Measurements from ENCODE around the gene GPD2. TPM values are rescaled to one million over a fixed set of nuclear protein-coding genes. Genes with fewer than 3 reads are reported as not detected.

GPD2 gene
- total RNA-seq, 1 donor from 2014 or later: 19.1 TPM

DNA sequence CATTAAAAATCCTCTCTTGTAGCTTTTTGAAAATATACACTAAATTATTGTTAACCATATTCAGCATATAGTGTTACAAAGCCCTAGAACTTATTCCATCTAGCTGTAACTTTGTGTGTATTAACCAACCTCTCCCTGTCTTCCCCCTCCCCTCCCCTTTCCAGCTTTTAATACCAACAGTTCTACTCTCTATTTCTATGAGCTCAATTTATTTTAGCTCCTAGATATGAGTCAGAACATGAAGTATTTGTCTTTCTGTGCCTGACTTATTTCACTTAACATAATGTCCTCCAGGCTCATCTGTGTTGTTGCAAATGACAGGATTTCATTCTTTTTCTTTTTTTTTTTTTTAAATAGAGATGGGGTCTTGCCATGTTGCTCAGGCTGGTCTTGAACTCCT is 45.1 kb downstream of the GPD2 start:
- Histone ChIP-seq H3K36me3 (ENCODE audit: control insufficient read depth, insufficient read depth, low read length) (no peaks in the 10 kb centered on the region), H3K4me3 (ENCODE audit: low read depth, low read length) (no peak overlapping the region), H3K27me3 (ENCODE audit: control insufficient read depth, insufficient read depth, low read length) (no peaks in the 10 kb centered on the region)
- TF ChIP-seq, protein P1, sequence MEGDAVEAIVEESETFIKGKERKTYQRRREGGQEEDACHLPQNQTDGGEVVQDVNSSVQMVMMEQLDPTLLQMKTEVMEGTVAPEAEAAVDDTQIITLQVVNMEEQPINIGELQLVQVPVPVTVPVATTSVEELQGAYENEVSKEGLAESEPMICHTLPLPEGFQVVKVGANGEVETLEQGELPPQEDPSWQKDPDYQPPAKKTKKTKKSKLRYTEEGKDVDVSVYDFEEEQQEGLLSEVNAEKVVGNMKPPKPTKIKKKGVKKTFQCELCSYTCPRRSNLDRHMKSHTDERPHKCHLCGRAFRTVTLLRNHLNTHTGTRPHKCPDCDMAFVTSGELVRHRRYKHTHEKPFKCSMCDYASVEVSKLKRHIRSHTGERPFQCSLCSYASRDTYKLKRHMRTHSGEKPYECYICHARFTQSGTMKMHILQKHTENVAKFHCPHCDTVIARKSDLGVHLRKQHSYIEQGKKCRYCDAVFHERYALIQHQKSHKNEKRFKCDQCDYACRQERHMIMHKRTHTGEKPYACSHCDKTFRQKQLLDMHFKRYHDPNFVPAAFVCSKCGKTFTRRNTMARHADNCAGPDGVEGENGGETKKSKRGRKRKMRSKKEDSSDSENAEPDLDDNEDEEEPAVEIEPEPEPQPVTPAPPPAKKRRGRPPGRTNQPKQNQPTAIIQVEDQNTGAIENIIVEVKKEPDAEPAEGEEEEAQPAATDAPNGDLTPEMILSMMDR (IDR thresholded peaks at IDR 0.05; ENCODE audit: insufficient read depth, low read length, poor library complexity, severe bottlenecking): no peak
- DNase-seq (ENCODE audit: low read depth): no peak

DNA sequence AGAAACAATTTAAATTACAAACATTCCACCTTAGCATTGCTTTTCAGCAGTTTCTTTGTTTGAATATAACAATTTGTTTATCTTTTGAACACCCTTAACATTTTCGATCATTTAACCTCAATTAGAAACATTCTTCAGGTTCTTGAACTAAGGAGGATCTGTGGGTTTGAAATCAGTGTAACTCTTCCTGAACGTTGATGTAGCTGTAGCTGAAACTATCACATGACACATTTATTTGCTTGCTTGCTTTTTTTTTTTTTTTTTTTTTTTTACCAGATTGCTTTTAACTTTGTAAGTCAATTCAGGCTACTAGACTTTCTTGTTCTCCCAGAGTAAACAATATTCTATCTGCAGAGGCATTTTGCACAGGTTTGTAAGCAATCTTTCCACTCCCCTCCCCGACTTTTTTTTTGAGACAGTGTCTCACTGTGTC is 47.6 kb downstream of the GPD2 start:
- Histone ChIP-seq H3K27me3 (ENCODE audit: control insufficient read depth, insufficient read depth, low read length) (no peaks in the 10 kb centered on the region), H3K36me3 (ENCODE audit: control insufficient read depth, insufficient read depth, low read length) (no peaks in the 10 kb centered on the region), H3K4me3 (ENCODE audit: low read depth, low read length) (no peak overlapping the region)
- DNase-seq (ENCODE audit: low read depth): no peak
- TF ChIP-seq, protein P1 (IDR thresholded peaks at IDR 0.05; ENCODE audit: insufficient read depth, low read length, poor library complexity, severe bottlenecking): no peak

DNA sequence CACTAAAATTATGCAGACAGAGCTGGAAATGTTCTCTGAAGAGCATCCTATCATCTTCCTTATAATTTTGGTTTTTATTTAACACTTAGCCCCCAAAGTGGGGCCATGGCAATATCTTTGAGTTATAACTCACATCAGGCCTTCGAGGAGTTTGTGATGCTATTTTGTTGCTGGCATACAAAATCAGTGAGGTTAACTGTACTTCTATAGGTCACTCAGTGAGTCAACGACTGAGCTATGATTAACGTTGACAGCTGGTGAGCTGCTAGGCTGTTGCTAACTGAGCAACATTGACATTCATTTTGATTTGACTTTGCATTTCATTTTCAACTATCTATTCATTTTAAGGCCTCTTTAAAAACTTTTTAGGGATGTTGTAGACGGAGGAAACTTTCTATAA is 50.0 kb downstream of the GPD2 start:
- TF ChIP-seq, protein P1 (IDR thresholded peaks at IDR 0.05; ENCODE audit: insufficient read depth, low read length, poor library complexity, severe bottlenecking): no peak
- DNase-seq (ENCODE audit: low read depth): no peak

DNA sequence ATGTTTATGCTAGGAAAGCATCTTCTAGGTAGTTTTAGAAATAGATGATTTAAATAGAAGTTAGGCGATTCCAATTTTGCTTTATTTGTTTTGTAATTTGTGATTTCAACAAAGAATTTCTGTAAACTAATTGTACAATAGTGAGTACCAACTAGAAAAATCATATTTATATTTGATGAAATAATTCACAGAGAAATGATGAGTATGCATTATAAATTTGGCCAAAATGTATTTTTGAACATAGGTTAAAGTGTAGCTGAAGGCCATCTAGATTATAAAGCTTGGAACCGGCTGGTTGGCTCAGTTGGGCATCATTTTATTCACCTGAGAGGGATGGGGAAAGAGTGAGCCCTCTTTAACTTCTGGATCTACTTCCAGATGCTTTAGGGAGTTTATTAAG is 50.4 kb downstream of the GPD2 start:
- H3K4me3 ChIP-seq (ENCODE audit: low read depth, low read length): no peak overlapping the region
- no peaks in the 10 kb centered on the region for H3K36me3 ChIP-seq (ENCODE audit: control insufficient read depth, insufficient read depth, low read length)
- TF ChIP-seq, protein P1 (IDR thresholded peaks at IDR 0.05; ENCODE audit: insufficient read depth, low read length, poor library complexity, severe bottlenecking): no peak
- H3K27me3 ChIP-seq (ENCODE audit: control insufficient read depth, insufficient read depth, low read length): no peaks in the 10 kb centered on the region
- DNase-seq (ENCODE audit: low read depth): no peak

More for the DNA sequence above, 50.0 kb downstream of the GPD2 start:
- Histone ChIP-seq H3K27me3 (ENCODE audit: control insufficient read depth, insufficient read depth, low read length) (no peaks in the 10 kb centered on the region), H3K4me3 (ENCODE audit: low read depth, low read length) (no peak overlapping the region), H3K36me3 (ENCODE audit: control insufficient read depth, insufficient read depth, low read length) (no peaks in the 10 kb centered on the region)

DNA sequence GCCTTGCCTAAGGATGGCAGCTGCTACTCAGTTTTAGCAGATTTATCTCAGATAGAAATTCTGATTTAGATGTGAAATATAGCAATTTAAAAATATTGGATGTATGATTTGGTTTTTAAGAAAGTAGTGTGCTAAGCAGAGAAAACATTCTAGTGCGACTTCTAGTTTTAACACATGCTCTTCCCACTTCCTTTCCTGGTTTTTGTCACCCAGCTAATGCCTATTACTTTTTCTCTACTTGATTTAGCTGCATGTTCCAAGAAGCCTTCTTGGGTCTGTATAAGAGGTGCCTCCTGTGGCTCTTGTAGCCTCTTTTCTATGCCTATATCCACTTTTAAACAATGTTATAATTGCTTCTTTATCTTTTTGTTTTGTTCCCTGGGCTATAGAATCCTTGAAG is 53.0 kb downstream of the GPD2 start:
- no peak for DNase-seq (ENCODE audit: low read depth)
- Histone ChIP-seq H3K4me3 (ENCODE audit: low read depth, low read length) (no peak overlapping the region), H3K27me3 (ENCODE audit: control insufficient read depth, insufficient read depth, low read length) (no peaks in the 10 kb centered on the region), H3K36me3 (ENCODE audit: control insufficient read depth, insufficient read depth, low read length) (no peaks in the 10 kb centered on the region)
- TF ChIP-seq, protein P1 (IDR thresholded peaks at IDR 0.05; ENCODE audit: insufficient read depth, low read length, poor library complexity, severe bottlenecking): no peak

DNA sequence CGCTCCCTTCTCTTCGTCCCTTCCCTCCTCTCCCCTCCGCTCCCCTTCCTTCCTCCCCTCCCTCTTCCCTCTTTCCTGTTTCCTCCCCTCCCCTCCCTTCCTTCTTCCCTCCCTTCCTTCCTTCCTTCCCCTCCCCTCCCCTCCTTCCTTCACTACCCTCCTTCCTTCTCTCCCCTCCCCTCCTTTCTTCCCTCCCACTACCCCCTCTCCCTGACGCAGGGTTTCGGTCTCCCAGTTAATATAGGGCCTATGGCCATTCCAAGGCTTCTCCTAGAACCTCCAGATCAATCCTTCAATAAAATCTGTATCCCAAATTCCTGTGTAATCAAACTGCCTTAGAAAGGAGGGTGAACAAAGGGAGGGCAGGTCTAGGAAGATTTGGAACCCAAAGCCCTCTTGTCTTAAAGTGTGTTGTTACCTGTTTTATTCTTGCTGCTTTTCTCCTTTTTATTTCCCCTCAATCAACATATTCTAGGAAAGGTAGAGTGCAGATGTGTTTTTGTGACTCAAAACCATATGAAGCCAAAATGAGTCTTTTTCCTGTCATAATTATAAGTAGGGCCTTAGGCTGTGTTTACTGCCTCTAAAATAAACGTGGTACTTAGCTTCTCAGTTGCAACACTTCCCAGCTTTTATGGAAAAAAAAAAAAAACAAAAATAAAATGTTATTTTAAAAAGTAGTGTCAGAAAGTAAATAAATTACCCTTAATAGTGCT is 53.7 kb downstream of the GPD2 start:
- H3K4me3 ChIP-seq (ENCODE audit: low read depth, low read length): no peak overlapping the region
- TF ChIP-seq, protein P1 (IDR thresholded peaks at IDR 0.05; ENCODE audit: insufficient read depth, low read length, poor library complexity, severe bottlenecking): no peak
- no peaks in the 10 kb centered on the region for H3K36me3 ChIP-seq (ENCODE audit: control insufficient read depth, insufficient read depth, low read length)
- no peaks in the 10 kb centered on the region for H3K27me3 ChIP-seq (ENCODE audit: control insufficient read depth, insufficient read depth, low read length)
- DNase-seq (ENCODE audit: low read depth): no peak

Data from kidney epithelial cell (primary cell).